Measurements from ENCODE around the gene MRM2. TPM values are rescaled to one million over a fixed set of nuclear protein-coding genes. Genes with fewer than 3 reads are reported as not detected.

The MRM2 gene
- total RNA-seq, 1 donor from 2014 or later: 18.9 TPM

DNA sequence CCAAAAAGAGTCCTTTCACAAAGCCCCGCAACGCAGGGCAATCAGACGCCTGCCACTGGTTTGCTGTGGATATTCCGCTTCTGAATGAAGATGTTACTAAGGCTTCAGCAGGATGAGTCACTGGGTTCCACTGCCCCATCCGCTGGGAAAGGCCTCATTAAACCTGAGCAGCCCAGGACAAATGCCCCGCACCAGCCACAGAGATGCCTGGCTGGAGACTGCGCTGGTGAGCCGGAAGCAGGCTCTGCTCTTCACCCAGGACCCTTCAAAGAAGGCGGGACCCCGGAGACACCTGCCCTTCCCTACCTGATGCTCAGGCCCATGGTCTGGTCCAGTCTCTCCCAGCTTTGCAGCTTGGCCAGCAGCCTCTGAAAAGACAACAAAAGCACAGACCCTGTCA lies 29.1 kb downstream of the MRM2 start:
- Mint-ChIP-seq H3K4me1 (ENCODE audit: unreplicated experiment) (no peaks in the 10 kb centered on the region), H3K9me3 (ENCODE audit: unreplicated experiment) (no peaks in the 10 kb centered on the region), H3K36me3 (ENCODE audit: unreplicated experiment) (peaks cover 47% of the 10 kb centered on the region), H3K27me3 (ENCODE audit: unreplicated experiment) (no peaks in the 10 kb centered on the region), H3K4me3 (ENCODE audit: unreplicated experiment) (no peak overlapping the region), H3K27ac (ENCODE audit: unreplicated experiment) (no peak overlapping the region)
- DNase-seq (ENCODE audit: extremely low spot score, unreplicated experiment): no peak
- TF ChIP-seq, protein P1, sequence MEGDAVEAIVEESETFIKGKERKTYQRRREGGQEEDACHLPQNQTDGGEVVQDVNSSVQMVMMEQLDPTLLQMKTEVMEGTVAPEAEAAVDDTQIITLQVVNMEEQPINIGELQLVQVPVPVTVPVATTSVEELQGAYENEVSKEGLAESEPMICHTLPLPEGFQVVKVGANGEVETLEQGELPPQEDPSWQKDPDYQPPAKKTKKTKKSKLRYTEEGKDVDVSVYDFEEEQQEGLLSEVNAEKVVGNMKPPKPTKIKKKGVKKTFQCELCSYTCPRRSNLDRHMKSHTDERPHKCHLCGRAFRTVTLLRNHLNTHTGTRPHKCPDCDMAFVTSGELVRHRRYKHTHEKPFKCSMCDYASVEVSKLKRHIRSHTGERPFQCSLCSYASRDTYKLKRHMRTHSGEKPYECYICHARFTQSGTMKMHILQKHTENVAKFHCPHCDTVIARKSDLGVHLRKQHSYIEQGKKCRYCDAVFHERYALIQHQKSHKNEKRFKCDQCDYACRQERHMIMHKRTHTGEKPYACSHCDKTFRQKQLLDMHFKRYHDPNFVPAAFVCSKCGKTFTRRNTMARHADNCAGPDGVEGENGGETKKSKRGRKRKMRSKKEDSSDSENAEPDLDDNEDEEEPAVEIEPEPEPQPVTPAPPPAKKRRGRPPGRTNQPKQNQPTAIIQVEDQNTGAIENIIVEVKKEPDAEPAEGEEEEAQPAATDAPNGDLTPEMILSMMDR (IDR thresholded peaks at IDR 0.05): no peak

DNA sequence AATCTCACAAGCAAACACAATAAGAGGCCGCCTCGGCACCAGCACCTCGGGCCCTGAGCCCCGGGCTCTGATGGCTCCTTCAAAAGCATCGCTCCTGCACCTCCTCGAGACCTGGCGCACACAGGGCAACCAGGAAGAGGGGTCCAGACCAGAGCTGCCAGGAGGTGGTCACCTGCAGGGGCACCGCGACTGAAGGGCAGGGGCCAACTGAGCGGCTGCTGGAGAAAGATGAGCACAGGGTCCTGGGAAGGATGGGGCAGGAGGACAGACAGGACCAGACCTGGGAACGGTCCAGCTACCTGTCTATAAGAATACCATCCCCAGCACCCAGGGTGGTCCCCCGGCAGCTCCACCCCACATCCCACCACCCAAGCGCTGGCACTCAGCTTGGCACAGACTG lies 30.1 kb downstream of the MRM2 start:
- TF ChIP-seq, protein P1 (IDR thresholded peaks at IDR 0.05): no peak

DNA sequence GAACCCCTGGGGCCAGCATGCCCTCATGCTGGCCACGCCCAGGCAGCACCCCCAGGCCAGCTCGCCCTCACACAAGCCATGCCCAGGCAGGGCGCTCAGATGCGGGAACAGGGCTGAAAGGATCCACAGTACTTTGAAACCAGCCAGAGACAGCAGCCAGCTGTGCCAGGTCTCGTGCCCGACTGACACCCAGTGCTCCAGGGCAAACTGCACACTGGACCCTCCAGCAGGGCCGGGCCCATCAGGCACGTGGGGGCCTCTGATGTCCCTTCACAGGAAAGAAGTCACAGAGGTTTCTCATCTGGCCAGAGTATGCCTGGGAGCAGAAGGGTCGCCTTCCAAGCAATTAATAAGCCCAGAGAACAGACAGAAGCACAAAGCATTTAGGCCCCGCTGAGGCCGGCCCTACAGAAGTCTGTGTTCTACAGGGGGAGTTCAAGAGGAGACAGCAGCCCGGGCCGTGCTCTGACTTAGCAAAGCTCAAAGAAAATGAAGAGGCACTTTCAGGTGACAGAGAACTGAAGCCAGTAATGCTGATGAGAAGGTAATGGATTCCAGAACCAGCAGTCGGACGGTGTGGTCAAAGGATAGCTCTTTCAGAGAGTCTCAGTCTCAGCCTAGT lies 30.6 kb downstream of the MRM2 start:
- TF ChIP-seq, protein P1 (IDR thresholded peaks at IDR 0.05): no peak
- Mint-ChIP-seq H3K9me3 (ENCODE audit: unreplicated experiment) (no peaks in the 10 kb centered on the region), H3K4me1 (ENCODE audit: unreplicated experiment) (no peaks in the 10 kb centered on the region), H3K27me3 (ENCODE audit: unreplicated experiment) (no peaks in the 10 kb centered on the region), H3K36me3 (ENCODE audit: unreplicated experiment) (peaks cover 43% of the 10 kb centered on the region), H3K27ac (ENCODE audit: unreplicated experiment) (no peak overlapping the region), H3K4me3 (ENCODE audit: unreplicated experiment) (no peak overlapping the region)
- DNase-seq (ENCODE audit: extremely low spot score, unreplicated experiment): no peak

More for the DNA sequence above, 30.1 kb downstream of the MRM2 start:
- H3K27ac Mint-ChIP-seq (ENCODE audit: unreplicated experiment): no peak overlapping the region
- H3K9me3 Mint-ChIP-seq (ENCODE audit: unreplicated experiment): no peaks in the 10 kb centered on the region
- DNase-seq (ENCODE audit: extremely low spot score, unreplicated experiment): no peak
- H3K4me1 Mint-ChIP-seq (ENCODE audit: unreplicated experiment): no peaks in the 10 kb centered on the region
- H3K4me3 Mint-ChIP-seq (ENCODE audit: unreplicated experiment): no peak overlapping the region
- peaks cover 45% of the 10 kb centered on the region for H3K36me3 Mint-ChIP-seq (ENCODE audit: unreplicated experiment)
- H3K27me3 Mint-ChIP-seq (ENCODE audit: unreplicated experiment): no peaks in the 10 kb centered on the region

DNA sequence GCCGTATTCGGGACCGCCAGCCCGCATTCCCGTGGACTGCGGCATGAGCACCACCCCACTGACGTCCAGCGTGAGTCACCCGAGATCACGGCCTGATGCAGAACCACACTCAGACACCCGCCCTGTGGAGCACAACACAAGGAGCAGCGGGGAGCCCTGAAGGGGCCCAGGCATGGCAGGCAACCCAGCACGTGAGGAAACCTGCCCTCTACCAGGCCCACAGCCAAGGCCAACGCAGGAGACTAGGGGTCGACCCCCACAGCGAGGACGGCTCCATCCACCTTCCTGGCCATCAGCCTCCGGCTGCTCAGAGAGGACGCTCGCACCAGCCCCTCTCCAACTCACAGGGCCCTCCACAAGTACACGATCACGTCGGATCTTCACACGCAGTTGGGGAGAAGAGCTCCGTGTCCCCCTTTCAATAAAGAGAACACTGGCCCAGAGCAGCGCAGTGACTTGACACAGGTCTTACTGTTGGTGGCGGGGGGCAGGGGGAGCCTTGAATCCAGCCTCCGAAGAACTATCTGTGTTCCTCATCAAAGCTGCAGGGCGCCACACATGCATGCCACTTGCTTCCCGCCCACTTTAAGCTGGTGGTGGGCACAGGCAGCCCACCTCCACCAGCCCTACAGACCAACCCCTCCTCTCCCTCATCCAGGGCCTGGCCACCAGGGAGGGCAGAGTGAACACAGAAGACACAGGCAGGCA lies 31.3 kb downstream of the MRM2 start:
- Mint-ChIP-seq H3K27ac (ENCODE audit: unreplicated experiment) (no peak overlapping the region), H3K36me3 (ENCODE audit: unreplicated experiment) (peaks cover 38% of the 10 kb centered on the region), H3K9me3 (ENCODE audit: unreplicated experiment) (no peaks in the 10 kb centered on the region), H3K4me3 (ENCODE audit: unreplicated experiment) (no peak overlapping the region), H3K27me3 (ENCODE audit: unreplicated experiment) (no peaks in the 10 kb centered on the region), H3K4me1 (ENCODE audit: unreplicated experiment) (peaks cover under 1% of the 10 kb centered on the region)
- TF ChIP-seq, protein P1 (IDR thresholded peaks at IDR 0.05): no peak
- no peak for DNase-seq (ENCODE audit: extremely low spot score, unreplicated experiment)

DNA sequence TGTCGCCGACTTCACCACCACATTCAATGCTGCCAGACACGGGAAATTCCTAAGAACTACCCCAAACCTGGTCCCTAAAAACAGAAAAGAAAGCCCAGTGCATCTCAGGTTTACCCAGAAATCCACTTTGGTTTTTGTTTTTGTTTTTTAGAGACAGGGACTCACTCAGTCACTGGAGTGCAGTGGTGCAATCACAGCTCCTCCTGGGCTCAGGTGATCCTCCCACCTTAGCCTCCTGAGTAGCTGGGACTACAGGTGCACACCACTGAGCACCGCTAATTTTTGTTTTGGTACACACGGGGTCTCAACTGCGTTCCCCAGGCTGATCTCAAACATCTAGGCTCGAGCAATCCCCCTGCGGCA lies 32.1 kb downstream of the MRM2 start:
- Mint-ChIP-seq H3K9me3 (ENCODE audit: unreplicated experiment) (no peaks in the 10 kb centered on the region), H3K27me3 (ENCODE audit: unreplicated experiment) (no peaks in the 10 kb centered on the region), H3K4me3 (ENCODE audit: unreplicated experiment) (no peak overlapping the region), H3K27ac (ENCODE audit: unreplicated experiment) (no peak overlapping the region), H3K4me1 (ENCODE audit: unreplicated experiment) (peaks cover 8% of the 10 kb centered on the region), H3K36me3 (ENCODE audit: unreplicated experiment) (peaks cover 41% of the 10 kb centered on the region)
- no peak for DNase-seq (ENCODE audit: extremely low spot score, unreplicated experiment)
- TF ChIP-seq, protein P1 (IDR thresholded peaks at IDR 0.05): no peak

Measured in osteocyte (in vitro differentiated cells).